Suprapubic skin (tissue), 3 donors: ENCODE results near the gene ERC2.

Source experiments
- POLR2AphosphoS5 ChIP-seq, 3 donors: sonication (generic); formaldehyde crosslinking; IDR thresholded peaks; one replicate each; pipeline ENCODE4 v1.6.1; 2017; ENCODE audit warnings: antibody characterized with exemption in 3 of 3
- TF ChIP-seq, protein P1 (sequence below), 2 donors: fragments of 200-600 bp in 1 of 2; fragments of 450-650 bp in 1 of 2; sonication (generic) in 1 of 2; IDR thresholded peaks; one replicate each; pipeline ENCODE4 v1.5.1; 2016 to 2019; ENCODE audit warnings: antibody characterized with exemption in 2 of 2, mild to moderate bottlenecking in 1 of 2, moderate library complexity in 1 of 2

DNA sequence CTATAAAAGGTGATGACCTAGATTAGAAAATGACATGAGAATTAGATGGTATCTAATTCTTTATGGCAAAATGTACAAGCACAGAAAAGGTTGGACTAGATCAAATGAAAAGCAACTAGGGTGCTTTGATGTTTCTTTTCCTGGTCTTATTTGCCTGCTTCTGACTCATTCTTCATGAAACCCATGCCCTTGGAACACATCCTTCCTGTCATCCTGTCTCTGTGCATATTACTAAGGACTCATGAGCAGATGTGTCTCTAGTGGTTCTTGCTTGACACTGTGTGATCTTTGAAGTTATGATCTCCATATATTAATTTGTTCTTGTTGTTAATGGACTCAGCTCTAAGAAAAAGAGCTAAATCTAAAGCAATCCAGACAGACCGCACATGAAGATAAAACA, 314.0 kb downstream of the ERC2 start:
- TF ChIP-seq, protein P1, sequence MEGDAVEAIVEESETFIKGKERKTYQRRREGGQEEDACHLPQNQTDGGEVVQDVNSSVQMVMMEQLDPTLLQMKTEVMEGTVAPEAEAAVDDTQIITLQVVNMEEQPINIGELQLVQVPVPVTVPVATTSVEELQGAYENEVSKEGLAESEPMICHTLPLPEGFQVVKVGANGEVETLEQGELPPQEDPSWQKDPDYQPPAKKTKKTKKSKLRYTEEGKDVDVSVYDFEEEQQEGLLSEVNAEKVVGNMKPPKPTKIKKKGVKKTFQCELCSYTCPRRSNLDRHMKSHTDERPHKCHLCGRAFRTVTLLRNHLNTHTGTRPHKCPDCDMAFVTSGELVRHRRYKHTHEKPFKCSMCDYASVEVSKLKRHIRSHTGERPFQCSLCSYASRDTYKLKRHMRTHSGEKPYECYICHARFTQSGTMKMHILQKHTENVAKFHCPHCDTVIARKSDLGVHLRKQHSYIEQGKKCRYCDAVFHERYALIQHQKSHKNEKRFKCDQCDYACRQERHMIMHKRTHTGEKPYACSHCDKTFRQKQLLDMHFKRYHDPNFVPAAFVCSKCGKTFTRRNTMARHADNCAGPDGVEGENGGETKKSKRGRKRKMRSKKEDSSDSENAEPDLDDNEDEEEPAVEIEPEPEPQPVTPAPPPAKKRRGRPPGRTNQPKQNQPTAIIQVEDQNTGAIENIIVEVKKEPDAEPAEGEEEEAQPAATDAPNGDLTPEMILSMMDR (IDR thresholded peaks at IDR 0.05), result no peak
- no peak for TF ChIP-seq POLR2AphosphoS5 (IDR thresholded peaks at IDR 0.05)
